HepG2 (cell line): ENCODE data around the gene LGALS14.

Experiments
- ATF2 ChIP-seq: sonication (generic); formaldehyde crosslinking; IDR thresholded peaks from 2 replicates; pipeline ENCODE4 v1.4.0; 2020; ENCODE audit warnings: missing genetic modification reagents
- EZH2 ChIP-seq: conservative IDR thresholded peaks from 2 replicates; pipeline ENCODE4 v1.6.1; 2012; ENCODE audit warnings: mild to moderate bottlenecking, low read depth, low read length, moderate library complexity
- MAZ ChIP-seq, 2 experiments: sonication (generic) in 1 of 2; formaldehyde crosslinking in 1 of 2; IDR thresholded peaks; 2 replicates each; pipeline versions ENCODE4 v1.5.0 to v1.6.1; 2012 to 2020; ENCODE audit warnings: low read depth in 2 of 2, mild to moderate bottlenecking in 2 of 2, borderline replicate concordance in 1 of 2, improper control_type of control experiment in 1 of 2, low read length in 1 of 2, missing genetic modification reagents in 1 of 2, moderate library complexity in 1 of 2
- MNT ChIP-seq: fragments of 450-650 bp; IDR thresholded peaks from 2 replicates; pipeline ENCODE4 v1.6.1; 2016
- ONECUT2 ChIP-seq: sonication (generic); formaldehyde crosslinking; IDR thresholded peaks from 2 replicates; pipeline ENCODE4 v1.4.0; 2020; ENCODE audit warnings: missing genetic modification reagents
- RAD21 ChIP-seq: fragments of 450-650 bp; formaldehyde crosslinking; IDR thresholded peaks from 2 replicates; pipeline ENCODE4 v1.5.0; 2020; ENCODE audit warnings: mild to moderate bottlenecking
- SP1 ChIP-seq, 2 experiments: fragments of 450-650 bp in 1 of 2; sonication (generic) in 1 of 2; formaldehyde crosslinking in 1 of 2; IDR thresholded peaks; 2 replicates each; pipeline versions ENCODE4 v1.4.0 to v1.6.1; 2016 to 2020; ENCODE audit warnings: missing genetic modification reagents in 1 of 2
- TCF7L2 ChIP-seq: IDR thresholded peaks from 2 replicates; pipeline ENCODE4 v1.6.1; 2011; ENCODE audit warnings: mild to moderate bottlenecking, low read depth, low read length, moderate library complexity
- TGIF2 ChIP-seq: IDR thresholded peaks from 2 replicates; pipeline ENCODE4 v1.6.1; 2016; ENCODE audit warnings: control low read depth, missing compliant biosample characterization
- USF2 ChIP-seq, 2 experiments: sonication (generic) in 1 of 2; formaldehyde crosslinking in 1 of 2; IDR thresholded peaks; 2 replicates each; pipeline versions ENCODE4 v1.5.1 to v1.6.1; 2011 to 2020; ENCODE audit warnings: borderline replicate concordance in 1 of 2, low read depth in 1 of 2, low read length in 1 of 2, mild to moderate bottlenecking in 1 of 2, missing genetic modification reagents in 1 of 2, moderate library complexity in 1 of 2
- ZNF501 ChIP-seq: sonication (generic); formaldehyde crosslinking; IDR thresholded peaks from 2 replicates; pipeline ENCODE4 v1.5.1; 2020; ENCODE audit warnings: mild to moderate bottlenecking, moderate library complexity, missing genetic modification reagents

GRCh38 chr19:39729594-39729993 lies 25.3 kb downstream of the LGALS14 start:
- TF ChIP-seq TCF7L2, result no peak
- no peak for TF ChIP-seq MNT
- TF ChIP-seq RAD21 (CRISPR knock-in tag), result no peak
- no peak for TF ChIP-seq ZNF501
- TF ChIP-seq MAZ (IDR thresholded peaks at IDR 0.05; ENCODE audit: borderline replicate concordance, low read depth, low read length), result no peak
- TF ChIP-seq MAZ (CRISPR knock-in tag; IDR thresholded peaks at IDR 0.05; ENCODE audit: low read depth), result no peak
- TF ChIP-seq EZH2, result no peak
- TF ChIP-seq ONECUT2 (CRISPR knock-in tag), result no peak
- TF ChIP-seq SP1 (IDR thresholded peaks at IDR 0.05), result no peak
- TF ChIP-seq SP1 (CRISPR knock-in tag; IDR thresholded peaks at IDR 0.05), result no peak
- TF ChIP-seq TGIF2 (CRISPR knock-in tag), result no peak
- TF ChIP-seq USF2 (IDR thresholded peaks at IDR 0.05; ENCODE audit: low read depth, low read length), result peak; percentile 54
- no peak for TF ChIP-seq USF2 (CRISPR knock-in tag; IDR thresholded peaks at IDR 0.05; ENCODE audit: borderline replicate concordance)
- TF ChIP-seq ATF2 (CRISPR knock-in tag), result no peak
